Esophagus mucosa (tissue), 1 donor: ENCODE results near the gene HEPH. TPM values are rescaled to one million over a fixed set of nuclear protein-coding genes. Genes with fewer than 3 reads are reported as not detected.
"Not testable (repeated sequence)": the region's sequence is repeated elsewhere in the genome, so short reads cannot be mapped to it uniquely, and the experiment has no call there.

Source experiments
- ATAC-seq: fragments of 200-7000 bp; cut with Tn5 transposase; one replicate; pipeline ENCODE4 v1.9.1; 2020
- total RNA-seq: library from RNA; stranded (reverse); gene quantifications from one replicate; pipeline ENCODE4 v1.2.4, GENCODE V29; 2023
- donor health status: DM: yes; HTN: yes; CAD: no.

Gene HEPH, protein sequence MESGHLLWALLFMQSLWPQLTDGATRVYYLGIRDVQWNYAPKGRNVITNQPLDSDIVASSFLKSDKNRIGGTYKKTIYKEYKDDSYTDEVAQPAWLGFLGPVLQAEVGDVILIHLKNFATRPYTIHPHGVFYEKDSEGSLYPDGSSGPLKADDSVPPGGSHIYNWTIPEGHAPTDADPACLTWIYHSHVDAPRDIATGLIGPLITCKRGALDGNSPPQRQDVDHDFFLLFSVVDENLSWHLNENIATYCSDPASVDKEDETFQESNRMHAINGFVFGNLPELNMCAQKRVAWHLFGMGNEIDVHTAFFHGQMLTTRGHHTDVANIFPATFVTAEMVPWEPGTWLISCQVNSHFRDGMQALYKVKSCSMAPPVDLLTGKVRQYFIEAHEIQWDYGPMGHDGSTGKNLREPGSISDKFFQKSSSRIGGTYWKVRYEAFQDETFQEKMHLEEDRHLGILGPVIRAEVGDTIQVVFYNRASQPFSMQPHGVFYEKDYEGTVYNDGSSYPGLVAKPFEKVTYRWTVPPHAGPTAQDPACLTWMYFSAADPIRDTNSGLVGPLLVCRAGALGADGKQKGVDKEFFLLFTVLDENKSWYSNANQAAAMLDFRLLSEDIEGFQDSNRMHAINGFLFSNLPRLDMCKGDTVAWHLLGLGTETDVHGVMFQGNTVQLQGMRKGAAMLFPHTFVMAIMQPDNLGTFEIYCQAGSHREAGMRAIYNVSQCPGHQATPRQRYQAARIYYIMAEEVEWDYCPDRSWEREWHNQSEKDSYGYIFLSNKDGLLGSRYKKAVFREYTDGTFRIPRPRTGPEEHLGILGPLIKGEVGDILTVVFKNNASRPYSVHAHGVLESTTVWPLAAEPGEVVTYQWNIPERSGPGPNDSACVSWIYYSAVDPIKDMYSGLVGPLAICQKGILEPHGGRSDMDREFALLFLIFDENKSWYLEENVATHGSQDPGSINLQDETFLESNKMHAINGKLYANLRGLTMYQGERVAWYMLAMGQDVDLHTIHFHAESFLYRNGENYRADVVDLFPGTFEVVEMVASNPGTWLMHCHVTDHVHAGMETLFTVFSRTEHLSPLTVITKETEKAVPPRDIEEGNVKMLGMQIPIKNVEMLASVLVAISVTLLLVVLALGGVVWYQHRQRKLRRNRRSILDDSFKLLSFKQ
- 2.9 TPM for total RNA-seq

- ATAC-seq = no peak
These were observed at the start of gene HEPH for GRCh38 chrX:66163849-66164411. HEPH (plus strand) TSS chrX:66164247; CDS start chrX:66170571, 6,324 bp downstream.

GRCh38 chrX:66118722-66119121 is 45.3 kb upstream of the HEPH start:
- ATAC-seq = not testable (repeated sequence)

DNA sequence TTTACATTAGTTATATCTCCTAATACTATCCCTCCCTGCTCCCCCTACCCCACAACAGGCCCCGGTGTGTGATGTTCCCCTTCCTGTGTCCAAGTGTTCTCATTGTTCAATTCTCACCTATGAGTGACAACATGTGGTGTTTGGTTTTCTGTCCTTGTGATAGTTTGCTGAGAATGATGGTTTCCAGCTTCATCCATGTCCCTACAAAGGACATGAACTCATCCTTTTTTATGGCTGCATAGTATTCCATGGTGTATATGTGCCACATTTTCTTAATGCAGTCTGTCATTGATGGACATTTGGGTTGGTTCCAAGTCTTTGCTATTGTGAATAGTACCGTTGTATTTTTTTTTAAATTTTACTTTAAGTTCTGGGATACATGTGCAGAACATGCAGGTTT is 42.7 kb upstream of the HEPH start:
- not testable (repeated sequence) for ATAC-seq

GRCh38 chrX:66126662-66127061 is 37.4 kb upstream of the HEPH start:
- no peak for ATAC-seq

- ATAC-seq = no peak
These were observed 33.6 kb upstream of the HEPH start for GRCh38 chrX:66130469-66130868.

GRCh38 chrX:66135284-66135683 is 28.8 kb upstream of the HEPH start:
- ATAC-seq = not testable (repeated sequence)

DNA sequence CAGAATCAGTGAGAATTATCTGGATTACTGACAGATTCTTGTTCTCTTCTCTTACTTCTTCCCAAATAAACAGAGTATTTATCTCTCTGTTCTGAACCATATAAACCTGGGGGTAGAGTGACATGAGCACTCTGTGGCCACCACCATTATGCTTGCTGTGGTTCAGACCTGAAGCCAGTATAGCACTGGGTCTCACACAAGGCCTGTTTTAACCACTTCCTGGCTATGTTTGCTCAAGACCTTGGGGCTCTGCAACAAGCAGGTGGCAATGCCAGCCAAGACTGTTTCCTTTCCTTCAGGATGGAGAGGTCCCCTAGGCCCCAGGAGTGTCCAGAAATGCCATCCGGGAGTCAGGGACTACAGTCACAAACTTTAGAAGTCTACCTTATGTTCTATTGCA is 21.7 kb upstream of the HEPH start:
- no peak for ATAC-seq

DNA sequence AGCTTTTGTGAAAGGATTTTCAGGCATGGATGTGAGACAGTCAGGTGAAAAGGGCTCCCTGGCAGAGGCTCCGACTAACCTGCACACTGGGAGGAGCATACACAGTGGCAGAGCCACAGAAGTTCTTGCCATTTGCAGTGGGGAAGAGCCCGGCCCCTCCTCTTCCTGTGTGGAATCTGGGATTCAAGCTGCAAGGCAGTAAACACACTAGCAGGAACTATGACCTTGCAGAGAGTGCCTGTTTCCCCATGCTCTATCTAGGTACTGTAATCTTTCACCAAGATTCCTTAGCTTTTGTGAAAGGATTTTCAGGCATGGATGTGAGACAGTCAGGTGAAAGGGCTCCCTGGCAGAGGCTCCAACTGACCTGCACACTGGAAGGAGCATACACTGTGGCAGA is 19.8 kb upstream of the HEPH start:
- no peak for ATAC-seq

DNA sequence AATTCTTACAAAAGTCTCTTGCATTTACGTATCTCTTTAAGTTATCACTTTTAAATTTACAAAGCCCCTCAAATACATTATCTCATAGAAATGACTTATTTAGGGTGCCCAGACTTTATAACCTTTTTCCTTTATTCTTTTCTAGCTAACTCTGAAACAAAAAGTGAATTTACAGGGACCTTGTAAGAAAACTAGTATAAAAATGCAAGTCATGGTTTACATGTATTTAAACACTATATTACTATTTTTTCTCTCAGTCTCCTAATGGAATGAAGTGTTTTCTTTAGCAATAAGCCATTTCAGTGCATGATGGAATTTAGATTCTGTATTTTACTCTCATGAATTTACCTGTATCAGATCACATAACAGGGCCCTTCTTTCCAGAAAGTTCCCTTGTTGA is 14.5 kb upstream of the HEPH start:
- ATAC-seq = no peak

DNA sequence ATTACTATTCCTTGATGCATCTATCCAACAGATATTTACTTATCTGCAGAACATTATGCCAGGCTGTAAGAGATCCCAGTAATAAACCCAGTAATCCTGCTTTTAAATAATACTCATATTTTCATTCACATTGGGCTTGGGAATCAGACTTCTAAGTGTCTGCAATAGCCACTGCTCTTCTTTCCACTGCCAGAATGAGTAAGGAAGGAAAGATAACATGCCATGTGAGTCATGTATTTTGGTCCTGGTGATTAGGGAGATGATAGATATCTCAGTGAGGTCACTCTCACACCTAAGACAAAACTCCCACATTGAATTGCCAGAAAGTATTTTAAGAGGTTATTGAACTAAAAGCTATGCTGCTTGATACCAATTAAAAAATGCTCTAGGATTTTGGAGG is 13.9 kb upstream of the HEPH start:
- ATAC-seq = no peak

DNA sequence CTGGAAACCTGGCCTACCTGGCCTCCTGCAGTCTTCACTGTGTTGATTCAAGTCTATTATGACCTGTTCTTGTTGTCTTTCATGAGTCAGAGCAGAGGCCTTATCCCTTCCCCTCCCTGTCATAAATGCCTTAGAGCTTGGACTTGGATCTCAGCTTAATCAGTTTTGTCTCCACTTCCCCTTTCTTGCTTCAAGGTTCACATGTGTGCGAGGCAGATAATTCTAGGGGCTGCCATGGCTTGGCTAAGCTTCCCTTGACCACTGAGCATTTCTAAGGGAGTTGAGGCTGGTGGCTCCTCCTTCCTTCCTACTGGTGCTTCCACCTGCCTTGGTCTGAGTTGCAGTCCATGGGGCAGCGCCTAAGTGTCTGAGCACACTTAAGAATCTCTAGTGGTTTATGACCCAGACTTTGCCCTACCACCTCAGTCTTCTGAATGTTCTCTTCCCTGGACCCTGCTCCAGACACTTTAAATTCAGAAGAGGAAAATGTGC is 1.7 kb upstream of the HEPH start:
- peak; percentile 88 for ATAC-seq

DNA sequence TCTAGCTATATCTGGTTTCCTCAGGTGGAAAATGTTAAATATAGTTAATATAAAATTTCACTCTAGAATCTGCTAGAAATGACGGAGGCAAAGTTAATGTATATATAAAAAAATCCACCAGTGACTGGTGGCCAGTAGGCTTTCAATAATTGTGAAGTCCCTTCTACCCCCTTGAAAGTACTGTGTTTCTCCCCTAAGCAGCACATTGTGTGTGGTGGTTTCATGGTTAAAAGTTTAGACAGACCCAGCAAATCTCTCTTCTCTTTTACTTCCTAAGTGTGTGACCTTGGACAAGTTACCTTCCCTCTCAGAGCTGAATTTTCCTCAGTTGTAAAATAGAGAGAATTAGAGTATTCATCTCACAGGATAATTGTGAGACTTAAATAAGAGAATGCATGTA is 600 bp upstream of the HEPH start:
- no peak for ATAC-seq

DNA sequence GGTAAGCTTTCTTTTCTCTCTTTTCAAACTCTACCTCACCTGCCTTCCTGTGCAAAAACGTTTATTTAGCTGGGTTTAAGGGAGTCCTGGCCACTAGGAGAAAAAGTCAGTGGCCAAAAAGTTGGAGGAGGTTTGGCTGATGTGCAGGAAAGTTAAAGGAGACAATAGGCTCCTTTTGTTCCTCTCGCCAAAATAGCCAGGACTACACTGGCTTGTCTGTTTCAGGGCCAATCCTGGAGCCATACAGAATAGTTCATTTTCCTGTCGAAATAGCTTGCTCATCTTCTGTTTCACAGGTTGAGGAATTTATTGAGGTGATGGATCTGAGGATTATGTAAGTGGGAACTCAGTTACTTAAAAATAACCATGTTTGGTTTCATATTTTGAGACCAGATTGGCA is 423 bp downstream of the HEPH start:
- no peak for ATAC-seq

DNA sequence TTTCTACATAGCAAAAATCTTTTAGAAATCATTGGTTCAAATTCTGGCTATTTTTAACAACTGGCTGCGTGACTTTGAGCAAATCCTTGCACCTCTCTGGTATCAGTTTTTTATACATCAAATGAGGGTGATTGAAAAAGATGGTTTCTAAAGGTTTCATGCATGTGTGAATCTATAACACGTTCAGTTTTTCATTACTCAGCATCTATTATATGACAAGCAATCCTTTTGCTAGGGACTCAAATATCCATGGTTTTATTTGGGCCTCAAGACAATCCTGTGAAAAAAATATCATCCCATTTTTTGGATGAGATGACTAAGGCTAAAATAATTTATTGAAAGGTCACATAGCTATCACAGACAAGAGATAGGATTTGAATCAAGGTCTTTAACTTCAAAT is 884 bp downstream of the HEPH start:
- ATAC-seq = no peak

DNA sequence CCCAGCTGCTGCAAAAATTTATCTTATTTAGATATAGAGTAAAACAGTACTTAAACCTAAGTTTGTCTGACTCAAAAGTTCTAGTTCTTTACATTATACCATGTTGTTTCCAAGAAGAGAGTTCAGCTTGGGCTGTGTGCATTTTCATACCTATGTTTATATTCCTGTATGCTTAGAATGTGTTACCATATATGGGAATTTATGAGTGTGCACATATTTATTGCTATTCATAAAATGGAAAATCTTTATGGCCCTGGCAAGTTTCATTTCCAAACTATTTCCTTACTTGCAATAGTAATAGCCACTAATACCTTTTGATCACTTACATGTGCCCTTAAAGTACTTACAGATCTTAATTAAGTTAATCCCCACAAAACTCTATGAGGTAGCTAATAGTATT is 2.6 kb downstream of the HEPH start:
- ATAC-seq = no peak

GRCh38 chrX:66167431-66167830 is 3.4 kb downstream of the HEPH start:
- no peak for ATAC-seq

DNA sequence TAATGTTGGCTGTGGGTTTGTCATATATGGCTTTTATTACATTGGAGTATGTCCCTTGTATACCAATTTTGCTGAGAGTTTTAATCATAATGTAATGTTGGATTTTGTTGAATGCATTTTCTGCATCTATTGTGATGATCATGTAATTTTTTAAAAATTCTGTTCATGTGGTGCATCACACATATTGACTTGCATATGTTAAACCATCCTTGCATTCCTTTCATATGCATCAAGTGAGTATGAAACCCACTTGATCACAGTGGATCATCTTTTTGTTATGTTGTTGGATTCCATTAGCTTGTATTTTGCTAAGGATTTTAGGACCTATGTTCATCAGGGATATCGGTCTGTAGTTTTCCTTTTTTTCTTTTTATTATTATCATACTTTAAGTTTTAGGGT is 12.1 kb downstream of the HEPH start:
- ATAC-seq = no peak

GRCh38 chrX:66191563-66191962 is 27.5 kb downstream of the HEPH start:
- ATAC-seq = no peak

DNA sequence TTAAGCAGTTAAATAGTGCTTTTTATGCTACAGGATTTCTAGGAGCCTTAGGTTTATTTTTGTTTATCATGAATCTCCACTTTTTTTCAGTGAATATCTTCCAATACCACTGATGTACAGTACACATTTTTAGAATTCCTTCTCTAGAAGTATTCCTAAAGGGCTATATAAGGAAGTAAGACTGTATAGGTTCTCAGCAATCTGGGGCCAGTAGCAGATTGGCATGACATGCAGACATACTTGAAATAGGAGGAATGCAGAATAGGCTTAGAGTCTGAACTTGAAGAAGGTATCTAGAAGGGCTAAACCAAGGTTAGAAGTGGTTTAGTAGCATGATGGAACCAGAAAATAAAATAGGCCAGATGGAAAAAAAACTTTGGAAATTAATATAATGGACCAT is 29.8 kb downstream of the HEPH start:
- no peak for ATAC-seq

GRCh38 chrX:66200050-66200664 is 36.1 kb downstream of the HEPH start:
- no peak for ATAC-seq

DNA sequence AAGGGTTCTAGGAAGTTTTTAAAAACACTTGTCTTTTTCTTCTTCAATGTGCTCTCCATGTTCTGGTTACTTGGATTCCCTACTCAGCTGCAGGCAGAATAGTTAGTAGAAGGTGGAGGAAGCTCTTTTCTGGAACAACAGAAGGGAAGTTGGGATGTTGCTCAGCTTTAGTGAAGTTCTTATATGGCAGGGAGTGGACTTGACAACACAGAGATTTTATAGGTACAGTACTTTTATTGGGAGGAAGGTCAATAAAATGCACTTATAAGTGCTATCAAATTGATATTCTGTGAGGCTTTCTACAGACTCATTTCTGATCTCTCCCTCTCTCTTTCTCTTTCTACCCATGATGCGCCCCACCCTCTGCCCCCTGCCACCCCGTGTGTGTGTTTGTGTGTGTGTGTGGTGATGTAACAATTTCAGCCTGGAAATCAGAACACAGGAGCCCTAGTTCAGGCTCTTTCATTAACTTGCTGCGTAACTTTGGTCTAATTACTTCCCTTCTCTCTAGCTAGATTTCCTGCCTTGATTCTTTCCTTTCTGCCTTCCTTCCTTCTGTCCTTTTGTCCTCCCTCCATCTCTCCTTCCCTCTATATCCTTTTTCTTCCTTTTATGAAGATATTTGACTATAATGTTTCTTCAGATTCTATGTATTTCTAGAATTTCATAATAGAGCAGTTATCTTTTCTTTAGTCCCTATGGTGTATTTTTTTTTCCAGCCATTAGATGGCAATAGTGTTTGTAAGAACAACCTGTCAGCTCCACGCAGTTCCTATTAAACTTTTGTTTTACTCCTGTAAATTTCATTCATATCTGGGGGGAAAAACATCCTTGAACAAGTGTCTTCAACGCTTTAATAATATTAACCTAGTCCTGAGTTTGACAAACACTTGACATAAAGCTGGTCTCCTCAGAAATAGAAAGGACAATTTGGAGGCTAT is 37.1 kb downstream of the HEPH start:
- no peak for ATAC-seq
